Superior temporal gyrus (tissue), 1 donor: ENCODE measurements around the gene GHDC.
"Not testable (repeated sequence)": the region's sequence is repeated elsewhere in the genome, so short reads cannot be mapped to it uniquely, and the experiment has no call there.

ENCODE experiments used
- DNase-seq: peaks from one replicate; pipeline ENCODE4 v3.0.0-alpha.2; 2016; ENCODE audit errors: extremely low spot score

The GHDC gene

GRCh38 chr17:42155614-42156045, 38.7 kb downstream of the GHDC start:
- no peak for DNase-seq

GRCh38 chr17:42153919-42154742, 40.2 kb downstream of the GHDC start:
- DNase-seq = no peak

GRCh38 chr17:42146911-42147607, 47.2 kb downstream of the GHDC start:
- no peak for DNase-seq

GRCh38 chr17:42143138-42143537, 51.2 kb downstream of the GHDC start:
- not testable (repeated sequence) for DNase-seq

- DNase-seq = no peak
Observed at GRCh38 chr17:42142371-42142896, 51.9 kb downstream of the GHDC start.

- no peak for DNase-seq
Observed at GRCh38 chr17:42141382-42141781, 52.9 kb downstream of the GHDC start.

- DNase-seq = not testable (repeated sequence)
Observed at GRCh38 chr17:42140690-42141089, 53.6 kb downstream of the GHDC start.
